IMR-90 (cell line): ENCODE measurements around the gene INTS12. TPM values are rescaled to one million over a fixed set of nuclear protein-coding genes. Genes with fewer than 3 reads are reported as not detected.
A peak's percentile ranks its signal among the peaks of the same experiment; 100 is the strongest.

Experiments used
- ATAC-seq: fragments of 200-7000 bp; cut with Tn5 transposase; 2 replicates; pipeline ENCODE4 v1.9.1; 2020; ENCODE audit warnings: low read depth, mild to moderate bottlenecking, moderate library complexity
- BruUV-seq: library from RNA; stranded (reverse); fragments of 400-500 nt; replicated peaks from 2 replicates; lab custom pipeline; 2021; lab: Mats Ljungman, UMichigan
- CTCF ChIA-PET: fragments of 300-600 bp; formaldehyde crosslinking; extraction: SDS; loops from one replicate; lab custom pipeline; 2021; ENCODE audit warnings: antibody characterized with exemption; lab: Yijun Ruan, JAX
- POLR2A ChIA-PET: fragments of 300-600 bp; sonication (Branson Sonifier 250); formaldehyde crosslinking; loops from one replicate; lab custom pipeline; 2022; ENCODE audit warnings: antibody characterized with exemption; ENCODE audit not compliant: unreplicated experiment; lab: Charles Lee
- DNase-seq: peaks from one replicate; pipeline ENCODE4 v3.0.0; 2013
- H2AFZ ChIP-seq: replicated peaks from 2 replicates; pipeline ENCODE3; 2013; ENCODE audit warnings: low read length, mild to moderate bottlenecking; ENCODE audit not compliant: poor library complexity
- H2AK5ac ChIP-seq: 2 replicates; pipeline ENCODE4 v1.6.1; 2013; ENCODE audit warnings: low read depth, low read length, inconsistent platforms
- H2AK9ac ChIP-seq: replicated peaks from 2 replicates; pipeline ENCODE3; 2013; ENCODE audit warnings: mild to moderate bottlenecking, low read depth, low read length, moderate library complexity; ENCODE audit not compliant: poor library complexity
- H2BK120ac ChIP-seq: 2 replicates; pipeline ENCODE4 v1.6.1; 2013; ENCODE audit warnings: low read depth, low read length, inconsistent platforms
- H2BK15ac ChIP-seq: 3 replicates; pipeline ENCODE4 v1.6.1; 2013; ENCODE audit warnings: low read depth, low read length, inconsistent platforms
- H2BK20ac ChIP-seq: 2 replicates; pipeline ENCODE4 v1.6.1; 2013; ENCODE audit warnings: low read depth, mild to moderate bottlenecking, inconsistent platforms, low read length, moderate library complexity
- H2BK5ac ChIP-seq: 2 replicates; pipeline ENCODE4 v1.6.1; 2013; ENCODE audit warnings: mild to moderate bottlenecking, low read depth, low read length, inconsistent platforms; ENCODE audit not compliant: poor library complexity, severe bottlenecking
- H3K14ac ChIP-seq: replicated peaks from 2 replicates; pipeline ENCODE4 v1.6.1; 2013; ENCODE audit warnings: low read depth, low read length, inconsistent platforms
- H3K18ac ChIP-seq: 2 replicates; pipeline ENCODE4 v1.6.1; 2013; ENCODE audit warnings: low read depth, low read length, control low read depth
- H3K23ac ChIP-seq: 2 replicates; pipeline ENCODE4 v1.6.1; 2013; ENCODE audit warnings: low read depth, low read length, inconsistent platforms
- H3K27ac ChIP-seq: 2 replicates; pipeline ENCODE4 v1.5.1; 2013; ENCODE audit warnings: mild to moderate bottlenecking, control low read depth, low read length; ENCODE audit not compliant: insufficient read depth
- H3K27me3 ChIP-seq: 2 replicates; pipeline ENCODE4 v1.6.1; 2013; ENCODE audit warnings: low read length; ENCODE audit not compliant: control insufficient read depth, insufficient read depth
- H3K36me3 ChIP-seq: 2 replicates; pipeline ENCODE4 v1.6.1; 2013; ENCODE audit warnings: low read length, mixed read lengths; ENCODE audit not compliant: control insufficient read depth, insufficient read depth
- H3K4ac ChIP-seq: 2 replicates; pipeline ENCODE4 v1.6.1; 2013; ENCODE audit warnings: low read depth, low read length, inconsistent platforms
- H3K4me1 ChIP-seq: 2 replicates; pipeline ENCODE4 v1.6.1; 2013; ENCODE audit warnings: low read length, mixed read lengths; ENCODE audit not compliant: control insufficient read depth, insufficient read depth
- H3K4me2 ChIP-seq: 2 replicates; pipeline ENCODE4 v1.6.1; 2013; ENCODE audit warnings: low read depth, mild to moderate bottlenecking, control low read depth, low read length, moderate library complexity
- H3K4me3 ChIP-seq: 2 replicates; pipeline ENCODE4 v1.5.1; 2013; ENCODE audit warnings: low read depth, mild to moderate bottlenecking, control low read depth, low read length, moderate library complexity; ENCODE audit not compliant: insufficient read depth
- H3K56ac ChIP-seq: 2 replicates; pipeline ENCODE4 v1.6.1; 2013; ENCODE audit warnings: low read length, inconsistent platforms; ENCODE audit not compliant: insufficient read depth; ENCODE audit errors: extremely low read depth
- H3K79me1 ChIP-seq, 2 experiments: 2 replicates each; pipeline ENCODE4 v1.6.1; 2013; ENCODE audit warnings: low read length in 2 of 2, inconsistent platforms in 1 of 2, low read depth in 1 of 2
- H3K9ac ChIP-seq: 2 replicates; pipeline ENCODE4 v1.6.1; 2013; ENCODE audit warnings: low read depth, low read length, control low read depth
- H3K9me1 ChIP-seq: 2 replicates; pipeline ENCODE4 v1.6.1; 2013; ENCODE audit warnings: low read length, inconsistent platforms; ENCODE audit not compliant: insufficient read depth
- H3K9me3 ChIP-seq: 2 replicates; pipeline ENCODE4 v1.6.1; 2013; ENCODE audit warnings: low read length; ENCODE audit not compliant: control insufficient read depth, insufficient read depth
- H4K20me1 ChIP-seq: 2 replicates; pipeline ENCODE4 v1.6.1; 2013; ENCODE audit warnings: low read length, inconsistent platforms; ENCODE audit not compliant: insufficient read depth
- H4K5ac ChIP-seq: 2 replicates; pipeline ENCODE4 v1.6.1; 2013; ENCODE audit warnings: mild to moderate bottlenecking, low read depth, low read length, control low read depth
- H4K8ac ChIP-seq, 2 experiments: 2 replicates each; pipeline ENCODE4 v1.6.1; 2013; ENCODE audit warnings: low read depth in 2 of 2, low read length in 2 of 2, control low read depth in 1 of 2, inconsistent platforms in 1 of 2
- H4K91ac ChIP-seq: 2 replicates; pipeline ENCODE4 v1.6.1; 2013; ENCODE audit warnings: low read depth, low read length, inconsistent platforms; ENCODE audit not compliant: insufficient read depth
- NFE2L2 ChIP-seq: fragments of 150-350 bp; IDR thresholded peaks from 2 replicates; pipeline ENCODE4 v1.6.1; 2016; ENCODE audit warnings: low read depth, mild to moderate bottlenecking, low read length
- RFX5 ChIP-seq: IDR thresholded peaks from 2 replicates; pipeline ENCODE4 v1.8.0; 2012; ENCODE audit warnings: low read depth, mild to moderate bottlenecking, low read length, moderate library complexity
- WGBS, 2 experiments: methylation state at CpG; one replicate each; pipeline versions ENCODE4 v1.1.5 to v1.1.7; 2013; ENCODE audit warnings: missing lambda C conversion rate in 2 of 2; ENCODE audit not compliant: insufficient read length in 1 of 2; ENCODE audit errors: extremely low coverage in 2 of 2; 5-methylcytosine and 5-hydroxymethylcytosine counted together
- dilution Hi-C: fragments of 300-500 bp; cut with HindIII; formaldehyde crosslinking; loops from one replicate; pipeline ENCODE4 v1.14.3; 2018; ENCODE audit warnings: low sequenced_read_pairs; ENCODE audit not compliant: unreplicated experiment
- in situ Hi-C: fragments of 300-500 bp; cut with MboI; formaldehyde crosslinking; loops from 3 replicates; pipeline ENCODE4 v1.14.3; 2019; ENCODE audit warnings: low sequenced_read_pairs, inconsistent platforms, mixed read lengths
- intact Hi-C: fragments of 100-400 bp; cut with micrococcal nuclease; formaldehyde crosslinking; loops from 2 replicates; pipeline ENCODE4 v1.10.0; 2022
- polyA plus RNA-seq, 3 experiments: library from polyadenylated mRNA; depleted of rRNA; stranded (reverse); fragments of >200 nt; gene quantifications; 2 replicates each; pipeline ENCODE4 v1.2.3, GENCODE V29; 2012; ENCODE audit warnings: low replicate concordance in 1 of 3
- total RNA-seq: library from RNA; depleted of rRNA; stranded (reverse); fragments of >200 nt; gene quantifications from 2 replicates; pipeline ENCODE4 v1.2.3, GENCODE V29; 2012

INTS12 gene
- total and polyA plus RNA-seq, 2 of the 4 experiments (the other 2 are of a cell fraction) = 27.5 to 36.0 TPM

- H2BK20ac ChIP-seq = no peak overlapping the region
- no peak overlapping the region for H3K23ac ChIP-seq
- H4K20me1 ChIP-seq = no peaks in the 10 kb centered on the region
- no peak overlapping the region for H3K14ac ChIP-seq
- H3K4ac ChIP-seq = no peak overlapping the region
- H3K4me3 ChIP-seq = no peak overlapping the region
- no TSS peak for BruUV-seq
- no peak overlapping the region for H2AFZ ChIP-seq
- no peaks in the 10 kb centered on the region for H3K4me1 ChIP-seq
- CTCF ChIA-PET = no interaction called here
- dilution Hi-C loops (no loop called here), intact Hi-C loops (no loop called here), in situ Hi-C loops (no loop called here)
- no peaks in the 10 kb centered on the region for H3K27me3 ChIP-seq
- H3K9me1 ChIP-seq = no peaks in the 10 kb centered on the region
- no CpG with 5 or more reads among the region's 6 CpGs for WGBS, 2 experiments
- no peaks in the 10 kb centered on the region for H3K36me3 ChIP-seq
- no peak overlapping the region for H2AK9ac ChIP-seq
- H3K18ac ChIP-seq = no peak overlapping the region
- DNase-seq (no peak), ATAC-seq (no peak)
- H4K5ac ChIP-seq = no peak overlapping the region
- no peak overlapping the region for H4K8ac ChIP-seq
- H2BK5ac ChIP-seq = no peak overlapping the region
- no peak overlapping the region for H2BK120ac ChIP-seq
- peaks cover 16 to 35% of the 10 kb centered on the region in 2 experiments for H3K79me1 ChIP-seq
- no peak overlapping the region for H3K56ac ChIP-seq
- TF ChIP-seq RFX5 (peak; percentile 66; the same call in 1 of the 2 replicates), NFE2L2 (no peak)
- POLR2A ChIA-PET = no interaction called here
- H3K4me2 ChIP-seq = no peak overlapping the region
- H2AK5ac ChIP-seq = no peak overlapping the region
- H3K9me3 ChIP-seq = no peaks in the 10 kb centered on the region
- H3K9ac ChIP-seq = no peak overlapping the region
- no peak overlapping the region for H3K27ac ChIP-seq
- H2BK15ac ChIP-seq = no peak overlapping the region
- H4K91ac ChIP-seq = no peak overlapping the region
These were observed 2.2 kb upstream of the INTS12 start for GRCh38 chr4:105710678-105711077.
